ENCODE measurements around the gene FSIP1.

- TF ChIP-seq, protein P1, sequence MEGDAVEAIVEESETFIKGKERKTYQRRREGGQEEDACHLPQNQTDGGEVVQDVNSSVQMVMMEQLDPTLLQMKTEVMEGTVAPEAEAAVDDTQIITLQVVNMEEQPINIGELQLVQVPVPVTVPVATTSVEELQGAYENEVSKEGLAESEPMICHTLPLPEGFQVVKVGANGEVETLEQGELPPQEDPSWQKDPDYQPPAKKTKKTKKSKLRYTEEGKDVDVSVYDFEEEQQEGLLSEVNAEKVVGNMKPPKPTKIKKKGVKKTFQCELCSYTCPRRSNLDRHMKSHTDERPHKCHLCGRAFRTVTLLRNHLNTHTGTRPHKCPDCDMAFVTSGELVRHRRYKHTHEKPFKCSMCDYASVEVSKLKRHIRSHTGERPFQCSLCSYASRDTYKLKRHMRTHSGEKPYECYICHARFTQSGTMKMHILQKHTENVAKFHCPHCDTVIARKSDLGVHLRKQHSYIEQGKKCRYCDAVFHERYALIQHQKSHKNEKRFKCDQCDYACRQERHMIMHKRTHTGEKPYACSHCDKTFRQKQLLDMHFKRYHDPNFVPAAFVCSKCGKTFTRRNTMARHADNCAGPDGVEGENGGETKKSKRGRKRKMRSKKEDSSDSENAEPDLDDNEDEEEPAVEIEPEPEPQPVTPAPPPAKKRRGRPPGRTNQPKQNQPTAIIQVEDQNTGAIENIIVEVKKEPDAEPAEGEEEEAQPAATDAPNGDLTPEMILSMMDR (IDR thresholded peaks at IDR 0.05): no peak
- TF ChIP-seq POLR2AphosphoS5 (IDR thresholded peaks at IDR 0.05): no peak
Measured at GRCh38 chr15:39730552-39730951, 52.1 kb downstream of the FSIP1 start.
